GM23338 (cell line): ENCODE results near the gene NMBR. TPM values are rescaled to one million over a fixed set of nuclear protein-coding genes. Genes with fewer than 3 reads are reported as not detected.

Experiments
- ATAC-seq: fragments of 200-7000 bp; cut with Tn5 transposase; 3 replicates; pipeline ENCODE4 v1.9.1; 2020
- DNase-seq: peaks from one replicate; pipeline ENCODE4 v3.0.0-alpha.2; 2015; ENCODE audit warnings: low spot score
- H2AFZ ChIP-seq: fragments of 200-600 bp; sonication (generic); 2 replicates; pipeline ENCODE4 v1.8.0; 2016; ENCODE audit warnings: antibody characterized with exemption, mild to moderate bottlenecking, moderate library complexity
- H3F3A ChIP-seq: fragments of 200-600 bp; sonication (generic); replicated peaks from 2 replicates; pipeline ENCODE4 v1.8.0; 2017; ENCODE audit warnings: antibody characterized with exemption, mixed run types, low read depth
- H3K27ac ChIP-seq: fragments of 200-600 bp; sonication (generic); 2 replicates; pipeline ENCODE4 v1.6.1; 2016; ENCODE audit warnings: low read depth
- H3K27me3 ChIP-seq: fragments of 200-600 bp; sonication (generic); 2 replicates; pipeline ENCODE4 v1.8.0; 2016; ENCODE audit warnings: mild to moderate bottlenecking, mixed run types, moderate library complexity; ENCODE audit not compliant: insufficient read depth
- H3K36me3 ChIP-seq: fragments of 200-600 bp; sonication (generic); 2 replicates; pipeline ENCODE4 v1.8.0; 2016; ENCODE audit warnings: mild to moderate bottlenecking; ENCODE audit not compliant: insufficient read depth
- H3K4me1 ChIP-seq: fragments of 200-600 bp; sonication (generic); 2 replicates; pipeline ENCODE4 v1.8.0; 2016; ENCODE audit warnings: mild to moderate bottlenecking, moderate library complexity; ENCODE audit not compliant: insufficient read depth
- H3K4me2 ChIP-seq: fragments of 200-600 bp; sonication (generic); 2 replicates; pipeline ENCODE4 v1.7.1; 2017; ENCODE audit warnings: mixed run types
- H3K4me3 ChIP-seq: fragments of 200-600 bp; sonication (generic); 2 replicates; pipeline ENCODE4 v1.6.1; 2016; ENCODE audit warnings: mixed run types
- H3K79me2 ChIP-seq: fragments of 200-600 bp; sonication (generic); replicated peaks from 2 replicates; pipeline ENCODE4 v1.8.0; 2017; ENCODE audit warnings: mild to moderate bottlenecking; ENCODE audit not compliant: insufficient read depth
- H3K9me2 ChIP-seq: fragments of 200-600 bp; sonication (generic); 2 replicates; pipeline ENCODE4 v1.8.0; 2017; ENCODE audit not compliant: insufficient read depth
- H4K20me1 ChIP-seq: fragments of 200-600 bp; sonication (generic); replicated peaks from 2 replicates; pipeline ENCODE4 v1.8.0; 2017; ENCODE audit warnings: mild to moderate bottlenecking; ENCODE audit not compliant: insufficient read depth
- H3K27ac Mint-ChIP-seq: 2 replicates; pipeline ENCODE4 v1.8.0; 2020; ENCODE audit warnings: inconsistent platforms, mild to moderate bottlenecking, moderate library complexity, mixed read lengths
- H3K27me3 Mint-ChIP-seq: 3 replicates; pipeline ENCODE4 v1.8.0; 2022; ENCODE audit warnings: low read depth, mild to moderate bottlenecking, moderate library complexity, mixed read lengths, inconsistent platforms; ENCODE audit not compliant: insufficient read depth, poor library complexity
- H3K36me3 Mint-ChIP-seq: 3 replicates; pipeline ENCODE4 v1.8.0; 2021; ENCODE audit warnings: low read depth, mild to moderate bottlenecking, inconsistent platforms, moderate library complexity, mixed read lengths
- H3K4me1 Mint-ChIP-seq: 3 replicates; pipeline ENCODE4 v1.8.0; 2020; ENCODE audit warnings: mild to moderate bottlenecking, inconsistent platforms, mixed read lengths
- H3K4me3 Mint-ChIP-seq: 3 replicates; pipeline ENCODE4 v1.8.0; 2021; ENCODE audit warnings: moderate library complexity, mild to moderate bottlenecking, inconsistent platforms, mixed read lengths
- H3K9me3 Mint-ChIP-seq: 3 replicates; pipeline ENCODE4 v1.8.0; 2020; ENCODE audit warnings: moderate library complexity, mild to moderate bottlenecking, inconsistent platforms, mixed read lengths
- CREB1 ChIP-seq: fragments of 250-450 bp; sonication (Bioruptor Pico); IDR thresholded peaks from 2 replicates; pipeline ENCODE4 v1.5.0; 2020; ENCODE audit warnings: low read depth, mild to moderate bottlenecking, moderate library complexity
- EZH2 ChIP-seq: fragments of 200-600 bp; sonication (generic); IDR thresholded peaks from one replicate; pipeline ENCODE4 v1.8.0; 2017; ENCODE audit warnings: antibody characterized with exemption, mild to moderate bottlenecking, low read depth; ENCODE audit not compliant: unreplicated experiment
- EZH2phosphoT487 ChIP-seq: fragments of 200-600 bp; sonication (generic); IDR thresholded peaks from one replicate; pipeline ENCODE4 v1.8.1; 2018; ENCODE audit warnings: antibody characterized with exemption; ENCODE audit not compliant: unreplicated experiment
- JUNB ChIP-seq: IDR thresholded peaks from one replicate; pipeline ENCODE4 v1.6.1; 2016; ENCODE audit warnings: antibody characterized with exemption; ENCODE audit not compliant: unreplicated experiment
- NANOG ChIP-seq: IDR thresholded peaks from 2 replicates; pipeline ENCODE4 v1.6.1; 2016; ENCODE audit warnings: antibody characterized with exemption, borderline replicate concordance
- POLR2AphosphoS5 ChIP-seq: IDR thresholded peaks from 2 replicates; pipeline ENCODE4 v1.6.1; 2016; ENCODE audit warnings: antibody characterized with exemption, low read depth
- STAT1 ChIP-seq: IDR thresholded peaks from one replicate; pipeline ENCODE4 v1.6.1; 2016; ENCODE audit warnings: antibody characterized with exemption; ENCODE audit not compliant: unreplicated experiment
- ZNF114 ChIP-seq: fragments of 250-450 bp; sonication (Bioruptor Pico); IDR thresholded peaks from 2 replicates; pipeline ENCODE4 v1.5.0; 2020; ENCODE audit warnings: mild to moderate bottlenecking, moderate library complexity
- ZNF331 ChIP-seq: fragments of 250-450 bp; sonication (Bioruptor Pico); IDR thresholded peaks from 2 replicates; pipeline ENCODE4 v1.5.0; 2020; ENCODE audit warnings: low read depth, mild to moderate bottlenecking, moderate library complexity
- polyA plus RNA-seq: library from polyadenylated mRNA; unstranded; fragments of >200 nt; fragmentation: Nextera tagmentation; extraction: Ambion mirVana; gene quantifications from 2 replicates; pipeline ENCODE4 v1.2.1, GENCODE V29; 2016
- total RNA-seq: library from RNA; depleted of rRNA; stranded (reverse); fragments of >200 nt; shearing (Covaris generic); gene quantifications from 2 replicates; pipeline ENCODE4 v1.2.3, GENCODE V29; 2014
- TF ChIP-seq, protein P1 (sequence below): IDR thresholded peaks from one replicate; pipeline ENCODE4 v1.6.1; 2018; ENCODE audit warnings: antibody characterized with exemption; ENCODE audit not compliant: unreplicated experiment
- TF ChIP-seq, protein P2 (sequence below): IDR thresholded peaks from 2 replicates; pipeline ENCODE4 v1.6.1; 2016; ENCODE audit warnings: antibody characterized with exemption

The NMBR gene
- total and polyA plus RNA-seq, 2 experiments from 2014 or later, result not detected

DNA sequence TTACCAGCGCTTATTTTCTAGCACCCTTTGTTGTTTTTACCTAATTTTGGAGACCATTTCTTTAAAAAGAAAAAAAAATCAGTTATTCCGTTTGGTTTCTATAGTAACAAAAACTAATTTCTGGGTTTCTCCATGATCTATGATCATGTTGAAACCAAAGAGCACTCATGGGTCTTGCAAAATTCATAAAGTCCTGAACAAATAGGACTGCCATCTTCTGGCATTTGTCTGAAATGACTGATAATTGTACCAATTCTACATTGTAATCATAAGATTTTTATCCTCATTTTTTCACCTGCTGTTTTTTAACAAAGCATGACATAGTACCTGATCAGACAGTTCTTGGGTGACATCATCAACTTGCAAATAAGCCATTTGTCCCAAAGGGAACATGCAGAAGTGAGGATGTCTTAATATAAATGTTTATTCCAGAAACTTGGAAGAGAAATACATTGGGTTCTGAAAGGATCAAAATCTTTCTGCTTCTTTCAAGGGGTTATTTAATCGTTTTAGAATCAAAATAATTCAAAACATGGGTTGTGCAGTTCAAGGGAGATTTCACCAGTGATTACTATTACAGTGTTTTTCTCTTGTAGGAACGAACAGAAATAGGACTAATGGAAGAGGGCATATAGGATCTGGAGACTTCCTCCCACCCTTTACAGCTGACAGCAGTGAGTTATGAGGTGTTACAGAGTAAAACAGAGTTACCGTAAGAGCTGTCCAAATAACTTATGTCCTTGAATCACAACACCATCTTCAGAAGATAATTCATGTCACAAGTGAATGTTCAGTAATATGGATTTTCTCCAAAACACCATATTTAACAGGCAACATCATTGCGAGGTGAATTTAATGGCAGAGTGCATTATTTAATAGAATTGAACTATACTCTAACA is 101.3 kb downstream of the NMBR start (continued):
- TF ChIP-seq STAT1 (no peak), ZNF331 (CRISPR knock-in tag) (no peak), NANOG (no peak), EZH2 (no peak), JUNB (no peak), ZNF114 (CRISPR knock-in tag) (no peak), EZH2phosphoT487 (no peak)
- TF ChIP-seq, protein P1, sequence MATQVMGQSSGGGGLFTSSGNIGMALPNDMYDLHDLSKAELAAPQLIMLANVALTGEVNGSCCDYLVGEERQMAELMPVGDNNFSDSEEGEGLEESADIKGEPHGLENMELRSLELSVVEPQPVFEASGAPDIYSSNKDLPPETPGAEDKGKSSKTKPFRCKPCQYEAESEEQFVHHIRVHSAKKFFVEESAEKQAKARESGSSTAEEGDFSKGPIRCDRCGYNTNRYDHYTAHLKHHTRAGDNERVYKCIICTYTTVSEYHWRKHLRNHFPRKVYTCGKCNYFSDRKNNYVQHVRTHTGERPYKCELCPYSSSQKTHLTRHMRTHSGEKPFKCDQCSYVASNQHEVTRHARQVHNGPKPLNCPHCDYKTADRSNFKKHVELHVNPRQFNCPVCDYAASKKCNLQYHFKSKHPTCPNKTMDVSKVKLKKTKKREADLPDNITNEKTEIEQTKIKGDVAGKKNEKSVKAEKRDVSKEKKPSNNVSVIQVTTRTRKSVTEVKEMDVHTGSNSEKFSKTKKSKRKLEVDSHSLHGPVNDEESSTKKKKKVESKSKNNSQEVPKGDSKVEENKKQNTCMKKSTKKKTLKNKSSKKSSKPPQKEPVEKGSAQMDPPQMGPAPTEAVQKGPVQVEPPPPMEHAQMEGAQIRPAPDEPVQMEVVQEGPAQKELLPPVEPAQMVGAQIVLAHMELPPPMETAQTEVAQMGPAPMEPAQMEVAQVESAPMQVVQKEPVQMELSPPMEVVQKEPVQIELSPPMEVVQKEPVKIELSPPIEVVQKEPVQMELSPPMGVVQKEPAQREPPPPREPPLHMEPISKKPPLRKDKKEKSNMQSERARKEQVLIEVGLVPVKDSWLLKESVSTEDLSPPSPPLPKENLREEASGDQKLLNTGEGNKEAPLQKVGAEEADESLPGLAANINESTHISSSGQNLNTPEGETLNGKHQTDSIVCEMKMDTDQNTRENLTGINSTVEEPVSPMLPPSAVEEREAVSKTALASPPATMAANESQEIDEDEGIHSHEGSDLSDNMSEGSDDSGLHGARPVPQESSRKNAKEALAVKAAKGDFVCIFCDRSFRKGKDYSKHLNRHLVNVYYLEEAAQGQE, result no peak

DNA sequence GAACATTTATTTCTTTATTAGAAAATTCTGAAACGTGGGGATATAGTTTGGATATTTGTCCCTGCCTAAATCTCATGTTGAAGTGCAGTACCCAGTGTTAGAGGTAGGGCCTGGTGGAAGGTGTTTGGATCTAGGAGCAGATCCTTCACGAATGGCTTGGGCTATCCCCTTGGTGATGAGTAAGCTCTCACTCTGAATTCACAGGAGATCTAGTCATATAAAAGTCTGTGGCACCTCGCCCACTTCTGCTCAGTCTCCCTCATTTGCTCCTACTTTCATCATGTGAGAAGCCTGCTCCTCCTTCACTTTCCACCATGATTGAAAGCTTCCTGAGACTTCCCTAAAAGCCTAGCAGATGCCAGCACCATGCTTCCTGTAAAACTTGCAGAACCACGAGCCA is 111.0 kb downstream of the NMBR start:
- no peaks in the 10 kb centered on the region for H3K36me3 Mint-ChIP-seq
- no peak overlapping the region for H3K27ac ChIP-seq
- H3K4me1 ChIP-seq, result no peaks in the 10 kb centered on the region; the same call in 1 of the 2 replicates
- H3K27me3 ChIP-seq, result no peaks in the 10 kb centered on the region
- no peaks in the 10 kb centered on the region for H4K20me1 ChIP-seq
- no peak overlapping the region for H3K4me2 ChIP-seq
- H3K4me1 Mint-ChIP-seq, result no peaks in the 10 kb centered on the region; the same call in 2 of the 3 replicates
- H3K9me2 ChIP-seq, result peaks cover 5% of the 10 kb centered on the region; the same call in 1 of the 2 replicates
- no peak overlapping the region for H3K4me3 ChIP-seq
- TF ChIP-seq POLR2AphosphoS5, result no peak
- TF ChIP-seq NANOG, result no peak
- TF ChIP-seq STAT1, result no peak
- TF ChIP-seq EZH2, result no peak
- TF ChIP-seq ZNF331 (CRISPR knock-in tag), result no peak
- no peak overlapping the region for H3K27ac Mint-ChIP-seq
- H3K36me3 ChIP-seq, result no peaks in the 10 kb centered on the region
- H3K27me3 Mint-ChIP-seq, result no peaks in the 10 kb centered on the region
- H2AFZ ChIP-seq, result no peak overlapping the region
- DNase-seq, result no peak
- no peak overlapping the region for H3K4me3 Mint-ChIP-seq
- ATAC-seq, result no peak
- H3F3A ChIP-seq, result no peaks in the 10 kb centered on the region
- no peaks in the 10 kb centered on the region for H3K79me2 ChIP-seq
- H3K9me3 Mint-ChIP-seq, result no peaks in the 10 kb centered on the region

DNA sequence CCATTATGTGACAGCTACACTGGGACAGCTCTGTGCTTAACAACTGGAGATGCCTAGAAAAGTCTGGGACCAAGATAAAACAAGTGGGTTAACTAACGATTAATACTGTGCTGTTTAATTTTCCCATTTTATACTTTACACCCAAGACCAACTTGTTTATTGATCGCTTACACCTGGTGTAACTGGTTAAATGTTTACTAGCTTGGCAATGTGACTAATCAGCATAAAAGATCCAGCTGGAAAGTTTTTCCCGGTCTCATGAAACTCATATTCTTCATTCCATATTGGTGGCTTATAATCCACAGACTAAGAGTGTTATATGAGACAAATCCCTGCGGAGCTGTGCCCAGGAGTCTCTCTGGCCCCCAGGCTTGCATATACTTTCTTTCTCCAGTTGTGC is 115.9 kb downstream of the NMBR start:
- Histone ChIP-seq H3K79me2 (peaks cover 37% of the 10 kb centered on the region), H3K27me3 (no peaks in the 10 kb centered on the region), H3K4me2 (0 out of 2 replicates have a peak overlapping the region, but pooled peaks have one; percentile 80), H2AFZ (no peak overlapping the region), H3K36me3 (no peaks in the 10 kb centered on the region), H3F3A (no peaks in the 10 kb centered on the region), H3K4me3 (no peak overlapping the region), H3K4me1 (peaks cover 2% of the 10 kb centered on the region; the same call in 1 of the 2 replicates), H4K20me1 (no peaks in the 10 kb centered on the region), H3K27ac (no peak overlapping the region), H3K9me2 (peaks cover 5% of the 10 kb centered on the region; the same call in 1 of the 2 replicates)
- Mint-ChIP-seq H3K9me3 (peaks cover 15% of the 10 kb centered on the region), H3K27ac (no peak overlapping the region), H3K4me1 (peaks cover 2% of the 10 kb centered on the region; the same call in 2 of the 3 replicates), H3K4me3 (no peak overlapping the region), H3K36me3 (peaks cover 17% of the 10 kb centered on the region), H3K27me3 (no peaks in the 10 kb centered on the region)
- DNase-seq, result no peak
- ATAC-seq, result no peak
- TF ChIP-seq STAT1 (no peak), CREB1 (CRISPR knock-in tag) (no peak), JUNB (no peak), POLR2AphosphoS5 (no peak), ZNF114 (CRISPR knock-in tag) (no peak)
- TF ChIP-seq, protein P2, sequence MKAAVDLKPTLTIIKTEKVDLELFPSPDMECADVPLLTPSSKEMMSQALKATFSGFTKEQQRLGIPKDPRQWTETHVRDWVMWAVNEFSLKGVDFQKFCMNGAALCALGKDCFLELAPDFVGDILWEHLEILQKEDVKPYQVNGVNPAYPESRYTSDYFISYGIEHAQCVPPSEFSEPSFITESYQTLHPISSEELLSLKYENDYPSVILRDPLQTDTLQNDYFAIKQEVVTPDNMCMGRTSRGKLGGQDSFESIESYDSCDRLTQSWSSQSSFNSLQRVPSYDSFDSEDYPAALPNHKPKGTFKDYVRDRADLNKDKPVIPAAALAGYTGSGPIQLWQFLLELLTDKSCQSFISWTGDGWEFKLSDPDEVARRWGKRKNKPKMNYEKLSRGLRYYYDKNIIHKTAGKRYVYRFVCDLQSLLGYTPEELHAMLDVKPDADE, result no peak
- TF ChIP-seq, protein P1, result no peak
